Stomach (tissue), 9 donors: ENCODE measurements around the gene ZNF286A. TPM values are rescaled to one million over a fixed set of nuclear protein-coding genes. Genes with fewer than 3 reads are reported as not detected.
"Not testable (repeated sequence)": the region's sequence is repeated elsewhere in the genome, so short reads cannot be mapped to it uniquely, and the experiment has no call there.

Source experiments
- DNase-seq, 2 donors: peaks; one replicate each; pipeline versions ENCODE4 v3.0.0 to v3.0.0-alpha.2; 2013 to 2019
- H3K27ac ChIP-seq, 5 donors: fragments of 200-600 bp in 4 of 5; sonication (generic) in 4 of 5; one replicate each; pipeline ENCODE4 v1.5.1; 2013 to 2019; ENCODE audit warnings: mild to moderate bottlenecking in 1 of 5, moderate library complexity in 1 of 5
- H3K27me3 ChIP-seq, 3 donors: fragments of 200-600 bp; sonication (generic); one replicate each; pipeline ENCODE4 v1.5.1; 2017 to 2019; ENCODE audit warnings: mixed run types in 1 of 3
- H3K36me3 ChIP-seq, 4 donors: fragments of 200-600 bp; sonication (generic); 1 replicate in 3 of 4; 2 replicates in 1 of 4; pipeline ENCODE4 v1.5.1; 2016 to 2019
- H3K4me1 ChIP-seq, 4 donors: fragments of 200-600 bp; sonication (generic); one replicate each; pipeline ENCODE4 v1.5.1; 2016 to 2019
- H3K4me3 ChIP-seq, 4 donors: fragments of 200-600 bp; sonication (generic) in 3 of 4; one replicate each; pipeline ENCODE4 v1.5.1; 2016 to 2019; ENCODE audit warnings: mild to moderate bottlenecking in 1 of 4
- H3K9me3 ChIP-seq, 4 donors: fragments of 200-600 bp; sonication (generic); one replicate each; pipeline ENCODE4 v1.5.1; 2016 to 2019
- CTCF ChIP-seq, 7 experiments: fragments of 450-650 bp in 4 of 7; fragments of 200-600 bp in 3 of 7; sonication (generic) in 3 of 7; IDR thresholded peaks; one replicate each; pipeline ENCODE4 v1.5.1; 2016 to 2019; ENCODE audit warnings: antibody characterized with exemption in 7 of 7, control low read depth in 2 of 7, mild to moderate bottlenecking in 1 of 7
- EP300 ChIP-seq: sonication (generic); formaldehyde crosslinking; IDR thresholded peaks from one replicate; pipeline ENCODE4 v1.6.1; 2017; ENCODE audit warnings: antibody characterized with exemption
- POLR2A ChIP-seq, 4 donors: fragments of 450-650 bp; IDR thresholded peaks; one replicate each; pipeline ENCODE4 v1.6.1; 2016; ENCODE audit warnings: antibody characterized with exemption in 4 of 4, control low read depth in 2 of 4, mild to moderate bottlenecking in 1 of 4, moderate library complexity in 1 of 4
- POLR2AphosphoS5 ChIP-seq, 3 donors: sonication (generic); formaldehyde crosslinking; IDR thresholded peaks; one replicate each; pipeline ENCODE4 v1.6.1; 2016; ENCODE audit warnings: antibody characterized with exemption in 3 of 3
- WGBS, 5 donors: extraction: QIAGEN DNeasy Blood & Tissue Kit in 3 of 5; methylation state at CpG; one replicate each; pipeline versions ENCODE4 v1.1.5 to v1.1.7; 2013 to 2018; 5-methylcytosine and 5-hydroxymethylcytosine counted together
- intact Hi-C: fragments of 100-400 bp; cut with DNase I; formaldehyde crosslinking; loops from one replicate; pipeline ENCODE4 v1.15.1; 2023; ENCODE audit warnings: low total_unique reads
- polyA plus RNA-seq, 3 donors: library from polyadenylated mRNA; stranded (reverse); fragments of 200-250 nt; gene quantifications; one replicate each; pipeline ENCODE4 v1.2.3, GENCODE V29; 2013
- total RNA-seq, 5 donors: library from RNA; depleted of rRNA; stranded (reverse); fragments of >200 nt; gene quantifications; one replicate each; pipeline versions ENCODE4 v1.1.0 to v1.2.3, GENCODE V29; 2014 to 2016
- donor health status: healthy with polysubstance abuse.
- donor health status: Bipolar disorder and iron deficiency.
- donor health status: healthy.

The ZNF286A gene
- total and polyA plus RNA-seq, 8 donors, result 3.5 to 29.4 (median 6.2) TPM

GRCh38 chr17:15651583-15652110 lies 47.9 kb upstream of the ZNF286A start:
- DNase-seq, result peak; percentile 91 to 97
- Histone ChIP-seq H3K27ac (peak overlapping the region; percentile 80 to 91 (median 85)), H3K4me1 (peaks cover 20 to 40% (median 34%) of the 10 kb centered on the region in 4 donors), H3K4me3 (peak overlapping the region; percentile 43 to 55 (median 49)), H3K9me3 (no peaks in the 10 kb centered on the region), H3K27me3 (no peaks in the 10 kb centered on the region), H3K36me3 (no peaks in the 10 kb centered on the region)
- TF ChIP-seq POLR2AphosphoS5 (IDR thresholded peaks at IDR 0.05) (peak; percentile 72 to 92 (median 89)), CTCF (IDR thresholded peaks at IDR 0.05) (no peak)
- whole genome bisulfite sequencing, 5 donors, result 2 to 10% (median 3%) methylated on average over 7 to 8 of the region's 8 CpGs
- intact Hi-C loops, result no loop called here

- no peak overlapping the region for H3K4me3 ChIP-seq
- H3K9me3 ChIP-seq, result no peaks in the 10 kb centered on the region
- TF ChIP-seq POLR2A (IDR thresholded peaks at IDR 0.05) (no peak), EP300 (no peak), CTCF (IDR thresholded peaks at IDR 0.05) (no peak), POLR2AphosphoS5 (IDR thresholded peaks at IDR 0.05) (no peak)
- peaks cover 20 to 39% (median 33%) of the 10 kb centered on the region in 4 donors for H3K4me1 ChIP-seq
- intact Hi-C loops, result no loop called here
- H3K27me3 ChIP-seq, result no peaks in the 10 kb centered on the region
- DNase-seq, result no peak
- 75 to 86% (median 84%) methylated on average over 6 of the region's 6 CpGs for WGBS, 5 donors
- H3K27ac ChIP-seq, result no peak overlapping the region
- H3K36me3 ChIP-seq, result no peaks in the 10 kb centered on the region
Observed at GRCh38 chr17:15652960-15653359, 46.6 kb upstream of the ZNF286A start.

GRCh38 chr17:15654401-15654800 lies 45.2 kb upstream of the ZNF286A start:
- H3K36me3 ChIP-seq, H3K9me3 ChIP-seq, DNase-seq, H3K4me3 ChIP-seq, intact Hi-C loops, H3K27me3 ChIP-seq: not testable (repeated sequence)
- H3K4me1 ChIP-seq, result peaks cover 20 to 37% (median 35%) of the 10 kb centered on the region in 4 donors
- WGBS, 5 donors, result 59 to 69% (median 65%) methylated on average over 3 of the region's 3 CpGs
- peak overlapping the region in 4 of 5 donors; percentile 8 to 74 (median 70) for H3K27ac ChIP-seq

- intact Hi-C loops, result no loop called here
Observed at GRCh38 chr17:15654886-15655561, 44.5 kb upstream of the ZNF286A start.

More at GRCh38 chr17:15654886-15655561, 44.5 kb upstream of the ZNF286A start:
- Histone ChIP-seq H3K4me1 (peaks cover 22 to 39% (median 36%) of the 10 kb centered on the region in 4 donors), H3K4me3 (no peak overlapping the region), H3K27me3 (no peaks in the 10 kb centered on the region), H3K27ac (peak overlapping the region; percentile 8 to 74 (median 66)), H3K9me3 (no peaks in the 10 kb centered on the region), H3K36me3 (no peaks in the 10 kb centered on the region)
- peak; percentile 56 to 79 for DNase-seq
- no peak for TF ChIP-seq POLR2A (IDR thresholded peaks at IDR 0.05)
- TF ChIP-seq CTCF (IDR thresholded peaks at IDR 0.05), result no peak
- peak in 2 of 3 donors; percentile 52 to 73 for TF ChIP-seq POLR2AphosphoS5 (IDR thresholded peaks at IDR 0.05)
- 40 to 52% (median 43%) methylated on average over 3 of the region's 3 CpGs for WGBS, 5 donors
